WTC11 (cell line): ENCODE data around the gene KCNS3. TPM values are rescaled to one million over a fixed set of nuclear protein-coding genes. Genes with fewer than 3 reads are reported as not detected.
A peak's percentile ranks its signal among the peaks of the same experiment; 100 is the strongest.

Source experiments
- ATAC-seq: fragments of 200-7000 bp; cut with Tn5 transposase; 2 replicates; pipeline ENCODE4 v1.10.0; 2021; ENCODE audit warnings: mild to moderate bottlenecking, moderate library complexity
- CTCF ChIA-PET: fragments of 300-600 bp; sonication (Branson Sonifier 250); formaldehyde crosslinking; loops from one replicate; lab custom pipeline; 2021; ENCODE audit warnings: antibody characterized with exemption; lab: Charles Lee
- POLR2A ChIA-PET: fragments of 350-600 bp; sonication (Branson Sonifier 250); formaldehyde crosslinking; loops from one replicate; lab custom pipeline; 2021; ENCODE audit warnings: antibody characterized with exemption; lab: Charles Lee
- DNase-seq: peaks from one replicate; pipeline ENCODE4 v3.0.0; 2021; ENCODE audit warnings: low spot score
- H3K27ac Mint-ChIP-seq: 2 replicates; pipeline ENCODE4 v1.8.0; 2021; ENCODE audit warnings: mixed read lengths
- H3K27me3 Mint-ChIP-seq: 2 replicates; pipeline ENCODE4 v1.8.0; 2021; ENCODE audit warnings: low read depth, mild to moderate bottlenecking, moderate library complexity, mixed read lengths
- H3K36me3 Mint-ChIP-seq: 2 replicates; pipeline ENCODE4 v1.8.0; 2021; ENCODE audit warnings: mixed read lengths
- H3K4me1 Mint-ChIP-seq: 2 replicates; pipeline ENCODE4 v1.8.0; 2022; ENCODE audit warnings: mixed read lengths
- H3K4me3 Mint-ChIP-seq: 2 replicates; pipeline ENCODE4 v1.8.0; 2021; ENCODE audit warnings: mild to moderate bottlenecking, moderate library complexity, mixed read lengths
- H3K9me3 Mint-ChIP-seq: 2 replicates; pipeline ENCODE4 v1.8.0; 2021; ENCODE audit warnings: mixed read lengths
- GRHL2 ChIP-seq: fragments of 250-450 bp; sonication (Bioruptor Pico); IDR thresholded peaks from 2 replicates; pipeline ENCODE4 v1.8.0; 2022; ENCODE audit warnings: mild to moderate bottlenecking, moderate library complexity; ENCODE audit not compliant: insufficient replicate concordance, severe bottlenecking
- GTF2I ChIP-seq: fragments of 250-450 bp; sonication (Bioruptor Pico); conservative IDR thresholded peaks from 2 replicates; pipeline ENCODE4 v1.4.0; 2021; ENCODE audit warnings: mild to moderate bottlenecking
- KAT7 ChIP-seq: sonication (generic); formaldehyde crosslinking; IDR thresholded peaks from 2 replicates; pipeline ENCODE4 v1.8.1; 2023; ENCODE audit warnings: missing genetic modification reagents, mild to moderate bottlenecking, borderline replicate concordance
- MXD4 ChIP-seq: fragments of 250-450 bp; sonication (Bioruptor Pico); IDR thresholded peaks from 2 replicates; pipeline ENCODE4 v1.8.0; 2021; ENCODE audit warnings: mild to moderate bottlenecking, moderate library complexity, borderline replicate concordance
- NFYB ChIP-seq: sonication (generic); formaldehyde crosslinking; conservative IDR thresholded peaks from 2 replicates; pipeline ENCODE4 v1.8.0; 2022; ENCODE audit warnings: low read depth, missing genetic modification reagents
- OVOL2 ChIP-seq: fragments of 250-450 bp; sonication (Bioruptor Pico); IDR thresholded peaks from 2 replicates; pipeline ENCODE4 v1.9.0; 2021; ENCODE audit warnings: mild to moderate bottlenecking, borderline replicate concordance
- SMAD3 ChIP-seq: sonication (generic); formaldehyde crosslinking; IDR thresholded peaks from 2 replicates; pipeline ENCODE4 v1.8.0; 2022; ENCODE audit warnings: missing genetic modification reagents, mild to moderate bottlenecking, borderline replicate concordance
- SOX15 ChIP-seq: fragments of 250-450 bp; sonication (Bioruptor Pico); IDR thresholded peaks from 2 replicates; pipeline ENCODE4 v1.9.0; 2021; ENCODE audit warnings: mild to moderate bottlenecking
- TEAD4 ChIP-seq: sonication (generic); formaldehyde crosslinking; IDR thresholded peaks from 2 replicates; pipeline ENCODE4 v1.8.0; 2022; ENCODE audit warnings: mild to moderate bottlenecking, missing genetic modification reagents
- ZNF416 ChIP-seq: fragments of 250-450 bp; sonication (Bioruptor Pico); IDR thresholded peaks from 2 replicates; pipeline ENCODE4 v1.9.0; 2021; ENCODE audit warnings: mild to moderate bottlenecking, inconsistent platforms
- ZNF423 ChIP-seq: fragments of 250-450 bp; sonication (Bioruptor Pico); IDR thresholded peaks from 2 replicates; pipeline ENCODE4 v2.1.2; 2022; ENCODE audit warnings: mild to moderate bottlenecking, moderate library complexity
- total RNA-seq: library from RNA; stranded (reverse); gene quantifications from 3 replicates; pipeline ENCODE4 v1.2.3, GENCODE V29; 2021
- TF ChIP-seq, protein P1 (sequence below): sonication (generic); formaldehyde crosslinking; IDR thresholded peaks from 2 replicates; pipeline ENCODE4 v1.8.1; 2023; ENCODE audit warnings: mild to moderate bottlenecking, missing genetic modification reagents
- TF ChIP-seq, protein P2 (sequence below): sonication (generic); formaldehyde crosslinking; IDR thresholded peaks from 2 replicates; pipeline ENCODE4 v1.8.0; 2023; ENCODE audit warnings: mild to moderate bottlenecking, missing genetic modification reagents
- TF ChIP-seq, protein P3 (sequence below): sonication (generic); formaldehyde crosslinking; IDR thresholded peaks from 2 replicates; pipeline ENCODE4 v1.8.1; 2023; ENCODE audit warnings: mild to moderate bottlenecking, missing genetic modification reagents
- TF ChIP-seq, protein P4 (sequence below): sonication (generic); formaldehyde crosslinking; IDR thresholded peaks from 2 replicates; pipeline ENCODE4 v1.8.1; 2023; ENCODE audit warnings: mild to moderate bottlenecking, moderate library complexity, missing genetic modification reagents
- TF ChIP-seq, protein P5 (sequence below): sonication (generic); formaldehyde crosslinking; IDR thresholded peaks from 2 replicates; pipeline ENCODE4 v1.8.0; 2022; ENCODE audit warnings: mild to moderate bottlenecking, missing genetic modification reagents
- TF ChIP-seq, protein P6 (sequence below): sonication (generic); formaldehyde crosslinking; IDR thresholded peaks from 2 replicates; pipeline ENCODE4 v1.8.1; 2022; ENCODE audit warnings: mild to moderate bottlenecking, moderate library complexity, missing genetic modification reagents
- TF ChIP-seq, protein P7 (sequence below): sonication (generic); formaldehyde crosslinking; IDR thresholded peaks from 2 replicates; pipeline ENCODE4 v1.8.0; 2022; ENCODE audit warnings: missing genetic modification reagents

Gene KCNS3
- total RNA-seq, 1 experiment from 2014 or later, result 25.2 TPM

DNA sequence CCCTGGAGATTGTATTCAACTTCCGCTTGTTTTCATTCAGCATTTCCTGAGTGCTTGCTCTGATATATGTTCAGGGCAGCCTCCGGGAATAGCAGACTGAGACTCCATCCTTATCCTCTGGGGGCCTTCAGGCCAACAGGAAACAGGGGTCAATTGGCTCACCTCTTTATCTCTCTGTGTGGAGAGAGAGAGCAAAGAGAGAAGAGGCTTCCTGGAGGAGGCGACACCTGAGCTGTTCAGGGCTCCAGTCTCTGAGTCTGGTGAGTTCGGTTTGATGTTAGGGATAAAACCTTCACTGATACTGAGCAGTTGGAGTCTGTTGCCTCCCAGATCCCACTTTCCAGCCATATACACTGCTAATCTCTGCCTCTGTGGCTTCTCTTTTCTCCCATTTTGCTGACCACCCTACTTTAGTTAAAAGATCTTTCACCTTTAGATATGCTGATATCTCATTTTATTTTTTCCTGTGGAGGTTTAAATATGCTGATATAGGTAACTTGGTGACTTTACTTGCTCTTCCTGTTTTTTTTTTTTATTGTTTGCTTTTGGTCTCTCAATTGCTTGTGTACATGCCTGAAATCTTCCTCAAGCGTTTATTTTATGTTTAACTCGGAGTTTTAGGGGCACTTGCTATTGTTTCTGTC, 56.9 kb downstream of the KCNS3 start:
- DNase-seq (no peak), ATAC-seq (peak; percentile 91)
- Mint-ChIP-seq H3K36me3 (peaks cover 49% of the 10 kb centered on the region), H3K4me1 (peaks cover 32% of the 10 kb centered on the region), H3K4me3 (no peak overlapping the region), H3K27me3 (no peaks in the 10 kb centered on the region; the same call in 1 of the 2 replicates), H3K27ac (peak overlapping the region; percentile 72), H3K9me3 (peaks cover 25% of the 10 kb centered on the region)
- CTCF ChIA-PET, result interaction anchor here (1.0 kb wide), 1 partner anchor 57 kb away, joined by 3 read pairs; the partner anchor contains the start of gene KCNS3
- TF ChIP-seq, protein P1, sequence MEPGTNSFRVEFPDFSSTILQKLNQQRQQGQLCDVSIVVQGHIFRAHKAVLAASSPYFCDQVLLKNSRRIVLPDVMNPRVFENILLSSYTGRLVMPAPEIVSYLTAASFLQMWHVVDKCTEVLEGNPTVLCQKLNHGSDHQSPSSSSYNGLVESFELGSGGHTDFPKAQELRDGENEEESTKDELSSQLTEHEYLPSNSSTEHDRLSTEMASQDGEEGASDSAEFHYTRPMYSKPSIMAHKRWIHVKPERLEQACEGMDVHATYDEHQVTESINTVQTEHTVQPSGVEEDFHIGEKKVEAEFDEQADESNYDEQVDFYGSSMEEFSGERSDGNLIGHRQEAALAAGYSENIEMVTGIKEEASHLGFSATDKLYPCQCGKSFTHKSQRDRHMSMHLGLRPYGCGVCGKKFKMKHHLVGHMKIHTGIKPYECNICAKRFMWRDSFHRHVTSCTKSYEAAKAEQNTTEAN (CRISPR knock-in tag), result no peak
- TF ChIP-seq, protein P2, sequence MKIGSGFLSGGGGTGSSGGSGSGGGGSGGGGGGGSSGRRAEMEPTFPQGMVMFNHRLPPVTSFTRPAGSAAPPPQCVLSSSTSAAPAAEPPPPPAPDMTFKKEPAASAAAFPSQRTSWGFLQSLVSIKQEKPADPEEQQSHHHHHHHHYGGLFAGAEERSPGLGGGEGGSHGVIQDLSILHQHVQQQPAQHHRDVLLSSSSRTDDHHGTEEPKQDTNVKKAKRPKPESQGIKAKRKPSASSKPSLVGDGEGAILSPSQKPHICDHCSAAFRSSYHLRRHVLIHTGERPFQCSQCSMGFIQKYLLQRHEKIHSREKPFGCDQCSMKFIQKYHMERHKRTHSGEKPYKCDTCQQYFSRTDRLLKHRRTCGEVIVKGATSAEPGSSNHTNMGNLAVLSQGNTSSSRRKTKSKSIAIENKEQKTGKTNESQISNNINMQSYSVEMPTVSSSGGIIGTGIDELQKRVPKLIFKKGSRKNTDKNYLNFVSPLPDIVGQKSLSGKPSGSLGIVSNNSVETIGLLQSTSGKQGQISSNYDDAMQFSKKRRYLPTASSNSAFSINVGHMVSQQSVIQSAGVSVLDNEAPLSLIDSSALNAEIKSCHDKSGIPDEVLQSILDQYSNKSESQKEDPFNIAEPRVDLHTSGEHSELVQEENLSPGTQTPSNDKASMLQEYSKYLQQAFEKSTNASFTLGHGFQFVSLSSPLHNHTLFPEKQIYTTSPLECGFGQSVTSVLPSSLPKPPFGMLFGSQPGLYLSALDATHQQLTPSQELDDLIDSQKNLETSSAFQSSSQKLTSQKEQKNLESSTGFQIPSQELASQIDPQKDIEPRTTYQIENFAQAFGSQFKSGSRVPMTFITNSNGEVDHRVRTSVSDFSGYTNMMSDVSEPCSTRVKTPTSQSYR (CRISPR knock-in tag), result no peak
- TF ChIP-seq, protein P3, sequence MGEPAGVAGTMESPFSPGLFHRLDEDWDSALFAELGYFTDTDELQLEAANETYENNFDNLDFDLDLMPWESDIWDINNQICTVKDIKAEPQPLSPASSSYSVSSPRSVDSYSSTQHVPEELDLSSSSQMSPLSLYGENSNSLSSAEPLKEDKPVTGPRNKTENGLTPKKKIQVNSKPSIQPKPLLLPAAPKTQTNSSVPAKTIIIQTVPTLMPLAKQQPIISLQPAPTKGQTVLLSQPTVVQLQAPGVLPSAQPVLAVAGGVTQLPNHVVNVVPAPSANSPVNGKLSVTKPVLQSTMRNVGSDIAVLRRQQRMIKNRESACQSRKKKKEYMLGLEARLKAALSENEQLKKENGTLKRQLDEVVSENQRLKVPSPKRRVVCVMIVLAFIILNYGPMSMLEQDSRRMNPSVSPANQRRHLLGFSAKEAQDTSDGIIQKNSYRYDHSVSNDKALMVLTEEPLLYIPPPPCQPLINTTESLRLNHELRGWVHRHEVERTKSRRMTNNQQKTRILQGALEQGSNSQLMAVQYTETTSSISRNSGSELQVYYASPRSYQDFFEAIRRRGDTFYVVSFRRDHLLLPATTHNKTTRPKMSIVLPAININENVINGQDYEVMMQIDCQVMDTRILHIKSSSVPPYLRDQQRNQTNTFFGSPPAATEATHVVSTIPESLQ (CRISPR knock-in tag), result no peak
- TF ChIP-seq, protein P4, sequence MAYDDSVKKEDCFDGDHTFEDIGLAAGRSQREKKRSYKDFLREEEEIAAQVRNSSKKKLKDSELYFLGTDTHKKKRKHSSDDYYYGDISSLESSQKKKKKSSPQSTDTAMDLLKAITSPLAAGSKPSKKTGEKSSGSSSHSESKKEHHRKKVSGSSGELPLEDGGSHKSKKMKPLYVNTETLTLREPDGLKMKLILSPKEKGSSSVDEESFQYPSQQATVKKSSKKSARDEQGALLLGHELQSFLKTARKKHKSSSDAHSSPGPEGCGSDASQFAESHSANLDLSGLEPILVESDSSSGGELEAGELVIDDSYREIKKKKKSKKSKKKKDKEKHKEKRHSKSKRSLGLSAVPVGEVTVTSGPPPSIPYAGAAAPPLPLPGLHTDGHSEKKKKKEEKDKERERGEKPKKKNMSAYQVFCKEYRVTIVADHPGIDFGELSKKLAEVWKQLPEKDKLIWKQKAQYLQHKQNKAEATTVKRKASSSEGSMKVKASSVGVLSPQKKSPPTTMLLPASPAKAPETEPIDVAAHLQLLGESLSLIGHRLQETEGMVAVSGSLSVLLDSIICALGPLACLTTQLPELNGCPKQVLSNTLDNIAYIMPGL (CRISPR knock-in tag), result no peak
- TF ChIP-seq GTF2I (CRISPR knock-in tag), result no peak
- TF ChIP-seq ZNF423, result no peak
- TF ChIP-seq, protein P5, sequence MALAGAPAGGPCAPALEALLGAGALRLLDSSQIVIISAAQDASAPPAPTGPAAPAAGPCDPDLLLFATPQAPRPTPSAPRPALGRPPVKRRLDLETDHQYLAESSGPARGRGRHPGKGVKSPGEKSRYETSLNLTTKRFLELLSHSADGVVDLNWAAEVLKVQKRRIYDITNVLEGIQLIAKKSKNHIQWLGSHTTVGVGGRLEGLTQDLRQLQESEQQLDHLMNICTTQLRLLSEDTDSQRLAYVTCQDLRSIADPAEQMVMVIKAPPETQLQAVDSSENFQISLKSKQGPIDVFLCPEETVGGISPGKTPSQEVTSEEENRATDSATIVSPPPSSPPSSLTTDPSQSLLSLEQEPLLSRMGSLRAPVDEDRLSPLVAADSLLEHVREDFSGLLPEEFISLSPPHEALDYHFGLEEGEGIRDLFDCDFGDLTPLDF (CRISPR knock-in tag), result no peak
- TF ChIP-seq TEAD4 (CRISPR knock-in tag), result no peak
- TF ChIP-seq NFYB (CRISPR knock-in tag), result no peak
- TF ChIP-seq KAT7 (CRISPR knock-in tag), result no peak
- TF ChIP-seq SOX15 (CRISPR knock-in tag), result no peak
- TF ChIP-seq, protein P6, sequence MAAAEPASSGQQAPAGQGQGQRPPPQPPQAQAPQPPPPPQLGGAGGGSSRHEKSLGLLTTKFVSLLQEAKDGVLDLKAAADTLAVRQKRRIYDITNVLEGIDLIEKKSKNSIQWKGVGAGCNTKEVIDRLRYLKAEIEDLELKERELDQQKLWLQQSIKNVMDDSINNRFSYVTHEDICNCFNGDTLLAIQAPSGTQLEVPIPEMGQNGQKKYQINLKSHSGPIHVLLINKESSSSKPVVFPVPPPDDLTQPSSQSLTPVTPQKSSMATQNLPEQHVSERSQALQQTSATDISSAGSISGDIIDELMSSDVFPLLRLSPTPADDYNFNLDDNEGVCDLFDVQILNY (CRISPR knock-in tag), result no peak
- TF ChIP-seq SMAD3 (CRISPR knock-in tag), result no peak
- TF ChIP-seq, protein P7, sequence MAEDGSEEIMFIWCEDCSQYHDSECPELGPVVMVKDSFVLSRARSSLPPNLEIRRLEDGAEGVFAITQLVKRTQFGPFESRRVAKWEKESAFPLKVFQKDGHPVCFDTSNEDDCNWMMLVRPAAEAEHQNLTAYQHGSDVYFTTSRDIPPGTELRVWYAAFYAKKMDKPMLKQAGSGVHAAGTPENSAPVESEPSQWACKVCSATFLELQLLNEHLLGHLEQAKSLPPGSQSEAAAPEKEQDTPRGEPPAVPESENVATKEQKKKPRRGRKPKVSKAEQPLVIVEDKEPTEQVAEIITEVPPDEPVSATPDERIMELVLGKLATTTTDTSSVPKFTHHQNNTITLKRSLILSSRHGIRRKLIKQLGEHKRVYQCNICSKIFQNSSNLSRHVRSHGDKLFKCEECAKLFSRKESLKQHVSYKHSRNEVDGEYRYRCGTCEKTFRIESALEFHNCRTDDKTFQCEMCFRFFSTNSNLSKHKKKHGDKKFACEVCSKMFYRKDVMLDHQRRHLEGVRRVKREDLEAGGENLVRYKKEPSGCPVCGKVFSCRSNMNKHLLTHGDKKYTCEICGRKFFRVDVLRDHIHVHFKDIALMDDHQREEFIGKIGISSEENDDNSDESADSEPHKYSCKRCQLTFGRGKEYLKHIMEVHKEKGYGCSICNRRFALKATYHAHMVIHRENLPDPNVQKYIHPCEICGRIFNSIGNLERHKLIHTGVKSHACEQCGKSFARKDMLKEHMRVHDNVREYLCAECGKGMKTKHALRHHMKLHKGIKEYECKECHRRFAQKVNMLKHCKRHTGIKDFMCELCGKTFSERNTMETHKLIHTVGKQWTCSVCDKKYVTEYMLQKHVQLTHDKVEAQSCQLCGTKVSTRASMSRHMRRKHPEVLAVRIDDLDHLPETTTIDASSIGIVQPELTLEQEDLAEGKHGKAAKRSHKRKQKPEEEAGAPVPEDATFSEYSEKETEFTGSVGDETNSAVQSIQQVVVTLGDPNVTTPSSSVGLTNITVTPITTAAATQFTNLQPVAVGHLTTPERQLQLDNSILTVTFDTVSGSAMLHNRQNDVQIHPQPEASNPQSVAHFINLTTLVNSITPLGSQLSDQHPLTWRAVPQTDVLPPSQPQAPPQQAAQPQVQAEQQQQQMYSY, result no peak
- TF ChIP-seq GRHL2 (CRISPR knock-in tag), result no peak
- TF ChIP-seq OVOL2 (CRISPR knock-in tag), result no peak
- TF ChIP-seq MXD4 (CRISPR knock-in tag), result no peak
- no peak for TF ChIP-seq ZNF416 (CRISPR knock-in tag)
- POLR2A ChIA-PET, result no interaction called here
